ENCODE measurements around the gene GCK.

The GCK gene

DNA sequence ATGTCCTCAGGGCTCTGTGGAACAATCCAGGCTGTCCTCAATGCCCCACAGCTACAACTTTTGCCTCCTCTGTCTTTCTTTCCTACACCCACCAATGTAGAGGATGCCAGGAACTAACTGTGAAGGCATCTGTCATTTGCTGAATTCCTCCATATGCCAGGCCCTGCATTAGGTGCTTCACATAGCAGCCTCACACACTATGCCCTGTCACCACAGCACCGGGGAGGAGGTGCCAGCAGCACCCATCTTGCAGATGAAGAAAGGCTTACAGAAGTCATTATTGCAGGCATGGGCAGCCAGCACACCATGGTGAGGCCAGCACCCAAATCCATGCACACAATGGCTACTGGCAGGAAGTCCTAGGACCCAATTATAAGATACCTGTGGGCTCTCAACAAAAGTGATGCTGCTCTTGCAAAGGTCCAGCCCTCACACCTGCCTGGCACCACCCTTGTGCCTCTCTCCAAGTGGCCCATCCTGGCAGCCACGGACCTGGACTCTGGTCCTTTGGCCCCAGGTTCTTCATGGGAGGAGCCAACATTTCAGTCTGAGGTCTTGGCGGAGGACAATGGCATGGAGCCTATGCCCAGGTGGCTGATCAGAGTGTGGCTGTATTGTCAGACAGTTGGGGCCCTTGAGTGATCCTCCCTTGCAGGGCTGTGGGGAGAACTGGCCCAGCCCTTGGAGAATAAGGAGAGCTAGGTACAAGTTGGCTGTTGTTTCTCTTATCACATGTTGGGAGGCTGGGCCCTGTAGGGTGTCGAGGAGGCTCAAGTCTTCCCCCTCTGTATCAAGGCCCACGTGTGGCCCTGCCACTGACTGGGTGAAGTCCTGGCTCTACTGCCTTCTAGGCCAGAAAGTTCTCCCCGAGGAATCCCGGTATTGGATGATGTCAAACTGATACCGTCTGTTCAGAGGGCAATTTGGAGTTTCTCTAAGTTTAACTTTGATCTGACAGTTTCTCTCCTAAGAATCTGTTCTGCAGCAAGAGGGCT lies 33.8 kb downstream of the GCK start:
- DNase-seq (ENCODE audit: low read depth, low spot score), result no peak

DNA sequence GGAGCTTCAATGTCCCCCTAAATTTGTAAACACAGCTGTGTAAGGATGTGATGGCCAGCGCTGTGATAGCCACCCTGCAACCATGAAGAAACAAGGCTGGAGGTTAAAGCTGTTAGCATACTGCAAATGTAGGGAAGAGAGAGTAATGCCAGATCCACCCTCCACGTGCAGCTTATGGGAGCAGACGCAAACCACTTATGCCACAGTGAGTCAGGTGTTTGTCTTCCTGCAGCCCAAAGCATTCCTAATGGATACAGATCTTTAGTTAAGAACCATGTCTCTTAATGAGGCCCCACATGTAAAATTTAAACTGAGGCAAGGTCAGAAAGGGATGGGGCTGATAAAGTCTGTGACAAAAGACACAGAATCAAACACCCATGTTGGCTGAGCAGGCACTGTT lies 34.5 kb downstream of the GCK start:
- no peak for DNase-seq (ENCODE audit: low read depth, low spot score)

DNA sequence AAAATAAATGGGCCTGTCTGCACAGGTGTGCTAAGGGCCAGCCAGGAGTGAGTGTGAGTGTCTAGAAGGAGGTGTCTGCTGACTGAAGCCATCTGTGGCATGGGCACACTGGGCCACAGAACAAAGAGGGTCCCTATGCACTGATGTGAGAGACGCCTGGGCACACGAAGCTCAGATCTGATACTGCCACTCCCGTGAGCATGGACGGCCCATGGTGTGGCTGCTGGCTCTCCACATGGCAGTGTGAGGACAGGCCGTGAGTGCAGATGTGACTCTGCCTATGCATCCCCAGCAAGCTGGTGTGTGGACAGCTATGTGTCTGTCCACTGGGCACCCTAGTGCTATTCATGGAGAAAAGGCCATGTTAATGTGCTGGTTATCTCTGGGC lies 35.3 kb downstream of the GCK start:
- DNase-seq (ENCODE audit: low read depth, low spot score), result no peak

DNA sequence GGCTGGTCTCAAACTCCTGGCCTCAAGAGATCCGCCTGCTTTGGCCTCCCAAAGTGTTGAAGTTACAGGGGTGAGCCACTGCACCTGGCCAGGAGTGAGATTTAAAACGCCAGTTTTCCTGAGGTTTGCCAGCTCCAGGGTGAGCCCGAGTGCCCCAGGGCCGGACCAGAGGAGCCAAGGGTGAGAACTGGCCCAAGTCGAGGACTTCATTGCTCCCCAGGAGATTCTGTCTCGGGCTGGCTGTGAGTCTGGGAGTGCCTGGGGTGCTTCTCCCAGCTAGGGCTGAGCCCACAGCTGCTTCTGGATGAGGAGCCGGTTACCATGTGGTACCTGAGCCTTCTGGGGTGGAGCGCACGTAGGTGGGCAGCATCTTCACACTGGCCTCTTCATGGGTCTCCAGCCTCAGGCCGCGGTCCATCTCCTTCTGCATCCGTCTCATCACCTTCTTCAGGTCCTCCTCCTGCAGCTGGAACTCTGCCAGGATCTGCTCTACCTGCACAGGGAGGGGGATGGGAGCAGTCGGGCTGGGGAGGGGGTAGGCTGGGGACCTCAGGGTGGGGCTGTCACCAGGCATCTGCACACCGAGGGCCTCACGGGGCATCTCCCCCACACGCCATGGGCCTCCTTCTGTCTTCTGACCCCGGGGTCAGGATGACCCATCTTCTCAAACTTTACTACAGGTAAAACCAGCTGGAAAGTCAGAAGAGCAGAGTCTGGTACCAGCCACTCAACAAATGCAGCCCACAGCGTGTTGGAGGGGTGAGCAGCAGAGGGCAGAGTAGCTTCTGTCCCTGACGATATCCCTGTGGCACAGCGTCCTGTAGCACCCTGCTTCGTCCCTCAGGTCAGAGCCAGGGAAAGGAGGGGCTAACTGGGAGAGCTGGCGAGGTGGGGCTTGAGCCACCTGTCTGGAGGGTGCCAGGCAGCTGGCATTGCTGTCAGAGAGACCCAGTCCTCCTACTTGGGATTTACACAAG lies 36.0 kb downstream of the GCK start:
- DNase-seq (ENCODE audit: low read depth, low spot score), result no peak

DNA sequence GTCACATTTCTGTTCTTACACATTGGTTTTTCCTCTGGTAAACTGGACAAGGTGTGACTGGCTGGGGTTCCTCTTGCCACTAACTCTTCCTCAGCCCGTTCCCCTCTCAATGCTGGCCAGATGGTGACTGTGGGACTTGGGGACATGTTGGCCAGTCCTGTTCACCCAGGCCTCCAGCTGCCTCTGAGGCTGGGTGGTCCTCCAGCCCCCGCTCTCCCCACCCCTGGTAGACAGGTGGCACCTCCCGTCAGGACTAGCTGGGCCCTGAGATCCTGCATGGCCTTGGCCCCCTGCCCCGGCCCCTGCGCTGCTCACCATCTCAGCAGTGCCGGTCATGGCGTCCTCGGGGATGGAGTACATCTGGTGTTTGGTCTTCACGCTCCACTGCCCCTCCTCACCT lies 37.3 kb downstream of the GCK start:
- no peak for DNase-seq (ENCODE audit: low read depth, low spot score)

DNA sequence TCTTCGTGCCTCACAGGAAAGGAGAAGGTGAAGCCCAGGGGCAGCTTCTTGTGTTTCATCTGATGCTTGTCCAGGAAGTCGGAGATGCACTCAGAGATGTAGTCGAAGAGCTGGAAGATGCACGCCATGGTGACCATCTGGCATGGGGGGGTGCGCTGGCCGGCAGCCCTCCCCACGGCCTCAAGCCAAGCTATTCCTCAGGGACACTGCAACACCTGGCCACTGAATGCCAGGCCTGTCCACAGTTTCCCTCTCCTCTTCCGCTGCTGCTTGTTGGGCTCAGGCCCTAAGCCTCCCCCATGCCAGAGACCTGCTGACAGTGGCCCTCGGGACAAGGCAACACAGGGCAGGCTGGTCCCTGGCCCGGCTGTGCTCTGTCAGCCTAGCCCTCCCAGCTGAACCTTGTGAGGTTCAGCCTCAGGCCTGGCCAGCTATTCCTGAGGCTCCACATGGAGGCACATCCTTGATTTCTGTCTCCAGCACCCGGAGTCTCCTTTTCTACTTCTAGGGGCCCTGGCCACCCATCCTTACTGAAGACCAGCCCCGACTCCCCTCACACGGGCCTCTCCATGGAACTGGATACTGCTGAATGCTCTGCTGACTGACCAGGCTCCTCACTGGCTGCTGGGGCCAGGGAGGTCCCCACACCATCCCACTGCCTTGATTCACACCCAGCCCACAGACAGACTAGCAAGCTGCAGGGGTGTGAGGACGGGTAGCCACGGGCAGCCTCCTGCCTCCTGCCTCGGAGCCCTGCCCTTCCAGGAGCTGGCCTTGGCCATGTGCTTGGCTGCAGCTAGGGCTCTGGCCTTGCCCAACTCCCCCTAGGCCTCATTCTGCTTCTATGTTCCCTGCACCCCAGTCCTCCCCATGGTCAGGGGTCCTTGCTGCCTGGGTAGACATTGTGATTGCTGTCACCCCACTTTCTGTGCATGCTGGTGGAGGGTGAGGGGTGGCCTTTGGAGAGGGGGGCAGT lies 38.0 kb downstream of the GCK start:
- no peak for DNase-seq (ENCODE audit: low read depth, low spot score)

DNA sequence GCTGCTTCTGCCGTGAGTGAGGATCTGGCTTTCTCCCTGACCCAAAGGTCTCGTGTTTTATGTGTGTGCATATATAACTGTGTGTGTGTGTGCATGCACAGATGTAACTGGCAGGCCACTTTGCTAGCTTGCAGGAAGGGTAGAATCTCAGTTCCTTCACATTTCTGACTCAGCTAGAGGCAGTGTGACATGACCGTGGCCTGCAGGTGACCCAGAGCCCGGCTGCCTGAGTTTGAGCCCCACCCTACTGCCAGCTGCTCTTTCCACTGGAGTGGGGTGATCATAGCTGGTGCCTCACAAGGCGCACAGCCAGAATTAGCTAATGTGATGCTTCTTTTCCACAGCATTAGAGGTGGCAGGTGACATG lies 38.8 kb downstream of the GCK start:
- DNase-seq (ENCODE audit: low read depth, low spot score), result no peak

DNA sequence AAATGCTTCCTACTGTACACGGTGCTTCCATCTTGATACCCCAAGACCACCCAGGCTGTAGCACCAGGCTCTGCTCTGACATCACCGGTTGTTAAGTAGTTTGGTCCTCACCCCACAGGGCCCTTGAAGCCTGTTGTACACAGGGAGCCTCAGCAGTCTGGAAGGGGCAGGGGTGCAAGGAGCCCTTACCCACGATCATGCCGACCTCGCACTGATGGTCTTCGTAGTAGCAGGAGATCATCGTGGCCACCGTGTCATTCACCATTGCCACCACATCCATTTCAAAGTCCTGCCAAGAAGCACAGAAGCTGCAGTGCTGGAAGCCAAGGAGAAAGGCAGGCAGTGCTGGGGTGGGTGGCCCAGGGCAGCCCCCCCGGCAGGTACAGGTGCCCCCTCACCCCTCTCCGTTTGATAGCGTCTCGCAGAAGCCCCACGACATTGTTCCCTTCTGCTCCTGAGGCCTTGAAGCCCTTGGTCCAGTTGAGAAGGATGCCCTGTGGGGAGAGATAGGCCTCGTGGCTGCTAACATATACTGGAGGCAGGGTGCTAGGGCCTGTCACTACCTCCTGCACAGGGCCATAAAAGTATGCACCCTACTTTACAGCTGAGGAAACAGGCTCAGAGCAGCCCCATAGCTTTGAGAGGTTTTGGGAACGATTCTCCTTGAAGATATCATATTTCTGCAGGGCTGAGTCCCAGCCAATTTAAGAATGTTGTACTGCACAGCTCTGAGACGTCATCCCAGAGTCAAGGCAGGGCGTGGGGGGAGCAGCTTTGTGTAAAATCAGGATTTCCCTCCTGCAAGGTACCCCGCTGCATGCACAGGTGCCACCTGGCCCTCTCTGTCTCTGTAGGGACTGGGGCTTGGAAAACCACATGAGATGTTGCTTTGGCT lies 39.4 kb downstream of the GCK start:
- DNase-seq (ENCODE audit: low read depth, low spot score), result no peak

DNA sequence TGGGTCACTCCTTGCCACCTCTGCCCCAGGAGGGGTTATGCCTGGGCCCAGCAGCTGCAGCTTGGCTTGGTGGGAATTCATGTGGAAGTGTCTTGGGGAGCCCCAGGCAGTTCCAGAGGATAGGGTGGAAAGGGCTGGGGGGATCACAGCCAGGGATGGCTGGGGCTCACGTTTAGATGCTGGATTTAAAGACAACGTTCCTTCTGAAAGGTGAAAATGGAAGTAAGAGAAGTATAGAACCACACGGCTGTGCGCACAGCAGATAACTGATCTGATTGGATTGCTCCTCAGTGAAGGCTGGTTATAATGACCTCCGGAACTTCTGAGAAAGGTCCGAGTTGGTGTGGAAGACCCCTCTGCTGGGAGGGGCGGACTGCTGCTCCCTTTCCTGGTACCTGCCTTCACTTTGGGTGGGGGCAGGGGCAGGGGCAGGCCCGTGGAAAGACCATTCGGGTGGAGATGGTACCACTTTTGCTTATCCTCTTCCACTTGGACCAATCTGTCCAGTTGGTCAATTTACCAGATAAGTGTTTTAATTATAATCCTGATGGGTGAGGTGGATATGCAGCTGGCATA lies 40.2 kb downstream of the GCK start:
- DNase-seq (ENCODE audit: low read depth, low spot score), result no peak

DNA sequence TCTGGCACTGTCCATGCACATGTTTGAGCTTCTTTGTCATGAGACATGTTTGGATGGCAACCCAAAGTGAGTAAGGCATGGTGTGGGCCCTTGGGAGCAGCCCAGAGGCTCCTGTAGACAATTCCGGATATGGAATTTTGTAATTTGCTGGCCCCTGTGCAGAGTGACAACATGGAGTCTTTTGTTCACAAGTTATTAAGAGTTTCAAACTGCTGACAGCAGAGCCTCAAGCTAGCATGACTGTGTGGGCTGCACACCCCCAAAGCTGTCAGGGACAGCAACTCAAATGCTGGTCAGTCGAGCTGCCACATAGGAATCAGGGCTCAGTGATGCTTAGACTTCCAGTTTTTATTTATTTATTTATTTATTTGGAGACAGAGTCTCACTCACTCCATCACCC lies 41.1 kb downstream of the GCK start:
- DNase-seq (ENCODE audit: low read depth, low spot score), result no peak

DNA sequence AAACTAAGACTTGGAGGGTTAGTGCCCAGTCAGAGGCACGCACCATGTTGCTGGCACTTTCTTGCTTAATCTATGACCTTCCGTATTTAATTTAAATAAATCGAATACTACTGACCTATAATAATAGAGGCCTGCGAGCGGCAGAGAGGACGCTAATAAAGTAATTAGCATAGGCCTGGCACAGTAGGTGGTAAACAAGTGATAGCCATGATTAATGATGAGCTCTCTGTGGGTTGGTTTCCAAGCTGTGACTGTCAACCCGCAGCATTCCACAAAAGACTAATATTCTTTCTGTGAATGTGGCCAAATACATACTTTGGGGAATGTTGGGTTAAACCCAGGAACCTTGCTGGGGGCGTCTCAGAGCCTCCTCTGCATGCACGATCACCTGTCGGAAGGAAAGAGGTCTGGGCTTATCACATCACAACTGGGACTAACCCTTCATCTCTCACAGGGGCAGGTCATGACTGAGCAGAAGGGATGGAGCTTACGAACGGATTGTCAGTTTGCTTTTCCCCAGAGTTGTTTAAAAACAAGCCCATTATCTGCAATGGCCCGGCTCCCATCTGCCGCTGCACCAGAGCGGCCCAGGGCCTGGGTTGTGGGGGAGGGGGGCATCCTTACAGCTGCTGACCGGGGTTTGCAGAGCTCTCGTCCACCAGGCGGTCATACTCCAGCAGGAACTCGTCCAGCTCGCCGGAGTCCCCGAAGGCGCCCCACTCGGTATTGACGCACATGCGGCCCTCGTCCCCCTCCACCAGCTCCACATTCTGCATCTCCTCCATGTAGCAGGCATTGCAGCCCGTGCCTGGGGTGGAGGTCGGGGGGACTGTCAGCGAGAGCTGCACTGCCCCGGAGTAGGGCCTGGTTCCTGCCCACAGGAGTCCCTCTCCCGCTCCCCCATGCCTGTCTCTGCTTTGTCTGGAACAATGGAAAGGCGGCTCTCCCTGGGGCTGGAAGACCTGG lies 41.9 kb downstream of the GCK start:
- no peak for DNase-seq (ENCODE audit: low read depth, low spot score)

DNA sequence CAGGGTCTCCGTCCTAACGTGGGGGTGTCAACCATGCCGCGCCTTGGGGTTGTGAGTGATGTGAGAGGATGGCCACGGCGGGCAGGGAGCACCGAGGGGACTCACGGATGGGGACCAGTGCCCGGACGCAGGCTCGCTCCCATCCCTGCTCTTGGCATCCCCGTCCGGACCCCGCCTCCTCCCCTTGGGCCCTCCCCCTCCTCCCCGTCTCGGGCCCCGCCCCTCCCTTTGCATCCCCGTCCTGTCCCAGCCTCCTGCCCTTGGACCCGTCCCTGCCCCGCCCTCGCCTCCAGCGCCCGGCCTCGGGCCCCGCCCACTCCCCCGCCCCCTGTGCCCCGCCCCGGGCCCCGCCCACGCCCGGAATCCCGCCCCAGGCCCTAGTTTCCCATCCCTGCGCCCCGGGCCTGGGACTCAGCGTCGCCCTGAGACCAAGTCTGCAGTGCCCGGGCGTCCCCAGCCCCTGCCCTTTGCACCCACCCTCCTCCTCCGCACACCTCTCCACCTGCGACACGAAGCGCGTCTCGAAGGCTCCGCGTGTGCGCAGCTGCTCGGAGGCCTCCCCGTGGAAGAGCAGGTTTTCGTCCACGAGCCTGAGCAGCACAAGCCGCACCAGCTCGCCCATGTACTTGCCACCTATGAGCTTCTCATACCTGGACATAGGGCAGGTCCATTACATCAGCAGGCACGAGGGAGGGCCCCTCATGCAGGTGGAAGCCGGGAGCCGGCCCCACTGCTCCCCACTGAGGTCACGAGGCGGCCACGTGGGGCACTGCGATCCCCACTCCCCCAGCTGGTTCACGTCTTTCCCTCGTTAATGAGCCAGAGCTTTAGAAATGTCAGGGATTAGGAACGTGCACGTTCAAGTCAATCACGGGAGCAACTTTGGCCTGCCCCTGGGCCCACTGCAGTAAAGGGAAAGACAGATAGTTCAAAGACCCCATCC lies 43.0 kb downstream of the GCK start:
- DNase-seq (ENCODE audit: low read depth, low spot score), result no peak

DNA sequence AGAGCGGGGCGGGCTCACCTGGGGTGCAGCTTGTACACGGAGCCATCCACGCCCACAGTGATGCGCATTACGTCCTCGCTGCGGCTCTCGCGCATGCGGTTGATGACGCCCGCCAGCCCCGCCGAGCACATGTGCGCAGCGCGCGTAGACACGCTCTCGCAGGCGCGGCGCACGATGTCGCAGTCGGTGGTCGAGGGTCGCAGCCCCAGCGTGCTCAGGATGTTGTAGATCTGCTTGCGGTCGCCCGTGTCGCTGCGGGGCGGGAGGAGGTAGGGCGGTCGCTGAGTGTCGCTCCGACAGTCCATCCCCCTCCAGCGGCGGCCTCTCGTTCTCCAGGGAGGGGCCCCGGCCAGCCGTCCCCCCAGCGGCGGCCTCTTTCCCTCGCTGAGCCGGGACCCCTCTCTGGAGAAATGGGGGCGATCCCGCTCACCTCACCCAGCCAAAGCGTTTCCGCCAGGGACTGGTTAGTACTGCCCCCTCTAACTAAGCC lies 43.7 kb downstream of the GCK start:
- DNase-seq (ENCODE audit: low read depth, low spot score), result no peak

DNA sequence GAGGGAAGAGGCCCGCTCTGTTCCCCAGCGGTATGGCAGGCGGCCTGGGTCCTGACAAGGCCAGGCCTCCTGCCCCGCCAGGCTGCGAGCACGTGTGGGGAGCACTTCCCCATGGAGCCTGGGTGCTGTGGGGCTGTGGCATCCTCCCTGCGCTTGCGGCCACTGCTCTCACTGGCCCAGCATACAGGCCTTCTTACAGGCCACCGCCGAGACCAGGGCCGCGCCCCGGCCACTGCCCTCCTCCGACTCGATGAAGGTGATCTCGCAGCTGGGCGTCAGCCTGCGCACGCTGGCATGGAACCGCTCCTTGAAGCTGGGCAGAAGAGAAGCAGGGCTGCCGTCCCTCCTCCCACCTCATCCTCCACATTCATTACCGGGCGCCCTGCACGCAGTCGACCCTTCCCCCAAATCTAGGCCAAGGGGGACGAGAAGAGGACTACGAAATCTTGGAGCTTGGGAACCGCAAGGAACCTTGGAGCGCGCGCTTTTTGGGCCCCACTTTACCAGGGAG lies 44.2 kb downstream of the GCK start:
- DNase-seq (ENCODE audit: low read depth, low spot score), result no peak

DNA sequence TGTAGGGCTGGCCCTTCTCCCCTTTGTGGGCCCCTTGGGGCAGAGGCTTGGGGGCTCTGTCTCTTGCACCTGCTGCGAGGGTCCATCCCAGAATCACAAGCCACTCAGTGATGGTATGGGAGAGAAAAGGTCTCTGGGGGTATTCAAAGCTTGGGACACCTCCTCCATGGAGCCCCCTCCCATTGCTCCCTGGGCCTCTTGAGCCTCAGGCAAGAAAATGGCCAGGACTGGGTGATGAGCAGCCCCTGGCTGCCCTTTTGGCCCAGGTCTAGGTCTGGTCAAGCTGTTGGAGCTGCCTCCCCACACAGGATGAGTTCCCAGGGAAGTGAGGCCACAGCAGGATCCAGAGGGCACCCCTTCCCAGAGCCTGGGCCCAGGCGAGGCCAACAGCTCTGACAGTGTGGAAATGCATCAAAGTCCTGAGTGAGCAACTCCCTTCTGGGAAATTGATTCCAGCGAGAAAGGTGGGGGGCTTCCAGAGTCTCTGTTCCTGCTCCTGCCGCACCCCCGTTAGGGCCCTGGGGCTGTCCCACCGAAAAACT lies 44.7 kb downstream of the GCK start:
- no peak for DNase-seq (ENCODE audit: low read depth, low spot score)

DNA sequence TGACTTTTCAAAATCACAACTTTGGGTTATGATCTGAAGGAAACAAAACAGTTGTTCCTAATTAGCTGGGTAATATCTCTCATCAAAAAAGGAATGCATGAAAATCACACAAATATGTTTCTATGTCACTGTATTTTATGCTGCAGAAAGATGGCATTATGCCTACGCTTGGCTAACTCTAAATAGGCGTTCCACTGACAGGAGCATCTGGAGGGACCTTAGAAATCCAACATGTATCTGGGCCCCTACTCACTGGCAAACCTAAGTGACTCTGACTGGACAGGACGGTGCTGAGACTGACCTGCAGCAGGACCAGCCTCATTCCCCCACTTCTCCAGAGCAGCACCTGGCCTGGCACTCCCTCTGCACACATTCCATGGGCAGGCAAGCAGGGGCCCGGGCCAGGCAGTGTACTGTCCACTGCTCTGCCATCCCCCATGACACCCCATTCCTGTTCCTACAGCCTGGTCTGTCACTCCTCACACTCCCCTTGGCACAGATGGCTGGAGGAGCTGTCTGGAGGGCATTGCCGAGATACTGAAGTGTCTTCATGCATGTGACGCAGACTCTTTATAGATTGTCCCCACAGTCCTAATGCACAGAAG lies 45.5 kb downstream of the GCK start:
- no peak for DNase-seq (ENCODE audit: low read depth, low spot score)
